Vagina (tissue), 2 donors: ENCODE results near the gene MCTP2.

Source experiments
- POLR2A ChIP-seq, 2 donors: fragments of 450-650 bp; IDR thresholded peaks; one replicate each; pipeline ENCODE4 v1.6.1; 2017; ENCODE audit warnings: antibody characterized with exemption in 2 of 2, mild to moderate bottlenecking in 2 of 2, moderate library complexity in 2 of 2
- POLR2AphosphoS5 ChIP-seq, 2 donors: sonication (generic); formaldehyde crosslinking; IDR thresholded peaks; one replicate each; pipeline ENCODE4 v1.9.0; 2017; ENCODE audit warnings: antibody characterized with exemption in 2 of 2, mild to moderate bottlenecking in 2 of 2, low read depth in 1 of 2; ENCODE audit not compliant: insufficient read depth in 1 of 2
- TF ChIP-seq, protein P1 (sequence below), 3 experiments: fragments of 450-650 bp in 2 of 3; fragments of 200-600 bp in 1 of 3; sonication (generic) in 1 of 3; IDR thresholded peaks; one replicate each; pipeline ENCODE4 v1.5.1; 2017 to 2019; ENCODE audit warnings: antibody characterized with exemption in 3 of 3, mild to moderate bottlenecking in 2 of 3, moderate library complexity in 2 of 3

DNA sequence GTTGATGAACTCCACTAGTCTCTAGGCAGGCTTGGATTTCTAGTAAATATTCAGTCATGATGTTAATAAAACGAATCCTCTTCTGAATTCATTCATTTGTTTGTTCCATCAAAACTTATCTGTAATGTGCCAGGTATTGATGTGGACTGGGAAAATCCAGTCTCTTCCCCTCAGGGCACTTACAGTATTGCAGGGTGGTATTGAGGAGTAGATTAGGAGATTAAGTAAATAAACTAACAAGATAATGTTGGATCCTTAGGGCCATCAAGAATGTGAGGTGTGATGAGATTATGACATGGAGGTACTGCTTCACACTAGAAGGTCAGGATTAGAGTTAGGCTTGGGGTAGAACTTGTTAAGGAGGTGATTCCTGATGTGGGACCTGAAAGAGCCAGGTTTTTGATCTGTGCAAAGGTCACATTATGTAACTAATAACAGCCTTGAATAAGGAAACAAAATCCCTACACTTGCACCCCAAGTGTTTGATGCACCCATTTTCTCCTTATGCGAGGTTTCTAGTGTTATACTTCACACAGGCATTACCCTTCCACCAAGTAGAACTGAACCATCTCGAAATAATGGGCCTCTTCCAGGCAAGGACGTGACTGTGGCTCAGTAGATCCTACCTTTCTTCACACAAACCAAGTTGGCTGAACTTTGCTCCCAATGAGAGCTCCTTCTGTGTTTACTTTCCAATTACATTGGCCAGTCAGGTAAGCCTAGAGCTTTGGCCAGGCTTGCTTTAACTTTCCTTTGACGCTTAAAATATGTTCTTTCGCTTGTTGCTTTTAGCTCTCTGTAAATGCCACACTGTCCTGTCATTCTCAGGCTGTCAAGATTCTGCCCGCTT, 16.7 kb downstream of the MCTP2 start:
- TF ChIP-seq, protein P1, sequence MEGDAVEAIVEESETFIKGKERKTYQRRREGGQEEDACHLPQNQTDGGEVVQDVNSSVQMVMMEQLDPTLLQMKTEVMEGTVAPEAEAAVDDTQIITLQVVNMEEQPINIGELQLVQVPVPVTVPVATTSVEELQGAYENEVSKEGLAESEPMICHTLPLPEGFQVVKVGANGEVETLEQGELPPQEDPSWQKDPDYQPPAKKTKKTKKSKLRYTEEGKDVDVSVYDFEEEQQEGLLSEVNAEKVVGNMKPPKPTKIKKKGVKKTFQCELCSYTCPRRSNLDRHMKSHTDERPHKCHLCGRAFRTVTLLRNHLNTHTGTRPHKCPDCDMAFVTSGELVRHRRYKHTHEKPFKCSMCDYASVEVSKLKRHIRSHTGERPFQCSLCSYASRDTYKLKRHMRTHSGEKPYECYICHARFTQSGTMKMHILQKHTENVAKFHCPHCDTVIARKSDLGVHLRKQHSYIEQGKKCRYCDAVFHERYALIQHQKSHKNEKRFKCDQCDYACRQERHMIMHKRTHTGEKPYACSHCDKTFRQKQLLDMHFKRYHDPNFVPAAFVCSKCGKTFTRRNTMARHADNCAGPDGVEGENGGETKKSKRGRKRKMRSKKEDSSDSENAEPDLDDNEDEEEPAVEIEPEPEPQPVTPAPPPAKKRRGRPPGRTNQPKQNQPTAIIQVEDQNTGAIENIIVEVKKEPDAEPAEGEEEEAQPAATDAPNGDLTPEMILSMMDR (IDR thresholded peaks at IDR 0.05): no peak
- no peak for TF ChIP-seq POLR2A (IDR thresholded peaks at IDR 0.05)
- TF ChIP-seq POLR2AphosphoS5 (IDR thresholded peaks at IDR 0.05; ENCODE audit: insufficient read depth in 1 of 2, low read depth in 1 of 2): no peak
